ENCODE data around the gene SALL3.

SALL3 gene

DNA sequence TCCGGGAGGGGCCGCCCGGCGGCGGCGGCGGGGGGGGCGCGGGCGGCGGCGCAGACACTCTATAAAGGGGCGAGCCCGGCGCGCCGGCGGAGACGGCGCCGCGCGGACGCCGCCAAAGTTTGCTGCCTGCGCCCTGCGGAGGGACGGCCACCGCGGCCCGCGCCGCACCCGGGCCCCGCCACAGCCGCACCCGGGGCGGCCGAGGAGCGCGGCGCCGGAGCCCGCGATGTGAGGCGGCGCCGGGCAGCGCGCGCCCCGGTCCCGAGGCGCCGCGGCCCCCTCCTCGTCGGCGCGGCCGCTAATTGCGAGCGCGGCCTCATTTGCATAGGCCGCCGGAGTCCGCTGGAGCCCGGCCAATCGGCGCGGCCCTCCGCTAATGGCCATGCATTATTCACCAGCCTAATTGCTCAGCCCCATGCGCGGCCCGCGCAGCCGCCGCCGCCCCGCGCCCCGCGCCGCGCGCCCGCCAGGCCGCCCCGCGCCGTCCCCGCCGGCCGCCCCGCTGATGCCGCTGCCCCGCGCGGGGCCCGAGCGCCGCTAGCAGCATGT lies at the start of gene SALL3:
TSS of gene SALL3 (plus strand) at position 89 of the 549 bp plus-strand sequence. CDS start at position 546, 457 bp downstream.
- TF ChIP-seq, protein P1, sequence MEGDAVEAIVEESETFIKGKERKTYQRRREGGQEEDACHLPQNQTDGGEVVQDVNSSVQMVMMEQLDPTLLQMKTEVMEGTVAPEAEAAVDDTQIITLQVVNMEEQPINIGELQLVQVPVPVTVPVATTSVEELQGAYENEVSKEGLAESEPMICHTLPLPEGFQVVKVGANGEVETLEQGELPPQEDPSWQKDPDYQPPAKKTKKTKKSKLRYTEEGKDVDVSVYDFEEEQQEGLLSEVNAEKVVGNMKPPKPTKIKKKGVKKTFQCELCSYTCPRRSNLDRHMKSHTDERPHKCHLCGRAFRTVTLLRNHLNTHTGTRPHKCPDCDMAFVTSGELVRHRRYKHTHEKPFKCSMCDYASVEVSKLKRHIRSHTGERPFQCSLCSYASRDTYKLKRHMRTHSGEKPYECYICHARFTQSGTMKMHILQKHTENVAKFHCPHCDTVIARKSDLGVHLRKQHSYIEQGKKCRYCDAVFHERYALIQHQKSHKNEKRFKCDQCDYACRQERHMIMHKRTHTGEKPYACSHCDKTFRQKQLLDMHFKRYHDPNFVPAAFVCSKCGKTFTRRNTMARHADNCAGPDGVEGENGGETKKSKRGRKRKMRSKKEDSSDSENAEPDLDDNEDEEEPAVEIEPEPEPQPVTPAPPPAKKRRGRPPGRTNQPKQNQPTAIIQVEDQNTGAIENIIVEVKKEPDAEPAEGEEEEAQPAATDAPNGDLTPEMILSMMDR (IDR thresholded peaks at IDR 0.05; ENCODE audit: control insufficient read depth, extremely low read depth, insufficient read depth): no peak
- no peak for DNase-seq (ENCODE audit: low read depth)
- no peak within 1 kb of the TSS for H3K4me3 ChIP-seq (ENCODE audit: low read depth, low read length)

DNA sequence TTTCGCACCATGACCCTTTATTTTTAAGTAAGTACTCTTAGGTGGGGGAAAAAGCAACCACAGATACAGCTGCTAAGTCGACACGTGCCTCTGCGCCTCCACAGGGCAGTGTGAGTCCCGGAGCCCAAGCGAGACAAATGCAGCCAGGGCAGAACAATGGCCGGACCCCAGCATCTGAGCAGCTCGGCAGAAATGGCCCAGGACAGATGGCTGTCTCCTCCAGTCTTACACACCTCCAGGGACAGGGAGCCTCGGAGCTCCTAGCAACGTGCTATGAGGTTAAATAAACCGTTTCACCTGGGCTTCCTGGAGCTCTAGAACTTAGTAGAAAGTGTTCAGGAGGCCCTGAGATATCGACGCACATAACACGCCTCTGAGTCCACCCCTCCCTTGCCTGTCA lies 47.3 kb upstream of the SALL3 start:
- no peak overlapping the region for H3K4me3 ChIP-seq (ENCODE audit: low read depth, low read length)
- TF ChIP-seq, protein P1 (IDR thresholded peaks at IDR 0.05; ENCODE audit: control insufficient read depth, extremely low read depth, insufficient read depth): no peak
- no peak for DNase-seq (ENCODE audit: low read depth)

- no peak overlapping the region for H3K4me3 ChIP-seq (ENCODE audit: low read depth, low read length)
- TF ChIP-seq, protein P1 (IDR thresholded peaks at IDR 0.05; ENCODE audit: control insufficient read depth, extremely low read depth, insufficient read depth): no peak
- DNase-seq (ENCODE audit: low read depth): no peak
These were observed 45.6 kb upstream of the SALL3 start for GRCh38 chr18:78934003-78934402.

DNA sequence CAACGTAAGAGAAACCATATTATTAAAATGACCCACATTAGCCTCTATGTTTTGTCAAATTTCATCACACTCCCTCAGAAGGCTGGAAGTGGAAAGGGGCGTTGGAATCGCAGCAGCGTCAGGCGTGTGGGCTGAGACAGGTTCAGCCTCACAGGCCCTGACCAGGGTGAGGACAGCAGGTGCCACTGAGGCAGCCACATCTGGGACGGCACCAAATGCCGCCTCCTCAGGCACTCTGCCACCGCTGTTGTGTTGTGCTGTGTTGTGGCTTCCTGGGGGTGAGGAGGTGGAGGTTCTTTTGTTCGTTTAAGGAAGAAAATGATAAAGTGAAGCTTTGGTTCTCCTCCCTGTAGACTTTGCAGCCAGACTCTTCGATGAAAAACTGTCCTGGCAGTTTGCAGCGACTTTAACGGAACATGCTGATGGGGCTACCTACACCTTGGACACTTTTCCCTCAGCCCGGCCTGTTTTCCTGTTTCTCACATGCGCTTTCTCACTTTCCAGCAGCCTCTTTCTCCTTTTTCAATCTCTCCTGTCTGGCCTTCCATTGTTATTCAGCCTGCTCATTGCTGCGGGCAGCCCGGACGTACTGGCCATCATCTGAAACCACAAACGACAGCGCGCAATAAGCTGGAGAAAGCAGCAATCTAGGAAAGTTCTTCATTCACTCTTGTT lies 44.9 kb upstream of the SALL3 start:
- TF ChIP-seq, protein P1 (IDR thresholded peaks at IDR 0.05; ENCODE audit: control insufficient read depth, extremely low read depth, insufficient read depth): no peak
- H3K4me3 ChIP-seq (ENCODE audit: low read depth, low read length): no peak overlapping the region
- DNase-seq (ENCODE audit: low read depth): no peak

GRCh38 chr18:78935406-78935805 lies 44.2 kb upstream of the SALL3 start:
- TF ChIP-seq, protein P1 (IDR thresholded peaks at IDR 0.05; ENCODE audit: control insufficient read depth, extremely low read depth, insufficient read depth): no peak
- no peak for DNase-seq (ENCODE audit: low read depth)
- no peak overlapping the region for H3K4me3 ChIP-seq (ENCODE audit: low read depth, low read length)

GRCh38 chr18:78936251-78937005 lies 43.2 kb upstream of the SALL3 start:
- DNase-seq (ENCODE audit: low read depth): no peak

More at GRCh38 chr18:78936251-78937005, 43.2 kb upstream of the SALL3 start:
- no peak overlapping the region for H3K4me3 ChIP-seq (ENCODE audit: low read depth, low read length)
- TF ChIP-seq, protein P1 (IDR thresholded peaks at IDR 0.05; ENCODE audit: control insufficient read depth, extremely low read depth, insufficient read depth): no peak

All from LNCaP clone FGC (cell line).